ENCODE measurements around the gene WIPF3. TPM values are rescaled to one million over a fixed set of nuclear protein-coding genes. Genes with fewer than 3 reads are reported as not detected.
A peak's percentile ranks its signal among the peaks of the same experiment; 100 is the strongest.

WIPF3 gene
- total RNA-seq, 1 donor from 2014 or later = 7.3 TPM

GRCh38 chr7:29851487-29851886 lies 45.2 kb downstream of the WIPF3 start:
- H3K27ac Mint-ChIP-seq = no peak overlapping the region
- H3K9me3 Mint-ChIP-seq = no peaks in the 10 kb centered on the region
- peaks cover 51% of the 10 kb centered on the region for H3K4me1 Mint-ChIP-seq
- no peak for DNase-seq (ENCODE audit: low spot score in 2 of 2, unreplicated experiment in 2 of 2)
- TF ChIP-seq, protein P1, sequence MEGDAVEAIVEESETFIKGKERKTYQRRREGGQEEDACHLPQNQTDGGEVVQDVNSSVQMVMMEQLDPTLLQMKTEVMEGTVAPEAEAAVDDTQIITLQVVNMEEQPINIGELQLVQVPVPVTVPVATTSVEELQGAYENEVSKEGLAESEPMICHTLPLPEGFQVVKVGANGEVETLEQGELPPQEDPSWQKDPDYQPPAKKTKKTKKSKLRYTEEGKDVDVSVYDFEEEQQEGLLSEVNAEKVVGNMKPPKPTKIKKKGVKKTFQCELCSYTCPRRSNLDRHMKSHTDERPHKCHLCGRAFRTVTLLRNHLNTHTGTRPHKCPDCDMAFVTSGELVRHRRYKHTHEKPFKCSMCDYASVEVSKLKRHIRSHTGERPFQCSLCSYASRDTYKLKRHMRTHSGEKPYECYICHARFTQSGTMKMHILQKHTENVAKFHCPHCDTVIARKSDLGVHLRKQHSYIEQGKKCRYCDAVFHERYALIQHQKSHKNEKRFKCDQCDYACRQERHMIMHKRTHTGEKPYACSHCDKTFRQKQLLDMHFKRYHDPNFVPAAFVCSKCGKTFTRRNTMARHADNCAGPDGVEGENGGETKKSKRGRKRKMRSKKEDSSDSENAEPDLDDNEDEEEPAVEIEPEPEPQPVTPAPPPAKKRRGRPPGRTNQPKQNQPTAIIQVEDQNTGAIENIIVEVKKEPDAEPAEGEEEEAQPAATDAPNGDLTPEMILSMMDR (IDR thresholded peaks at IDR 0.05; ENCODE audit: unreplicated experiment) = no peak
- H3K36me3 Mint-ChIP-seq = no peaks in the 10 kb centered on the region
- H3K27me3 Mint-ChIP-seq (ENCODE audit: low read depth) = peaks cover 5% of the 10 kb centered on the region
- no peak overlapping the region for H3K4me3 Mint-ChIP-seq

- no peaks in the 10 kb centered on the region for H3K36me3 Mint-ChIP-seq
- H3K27me3 Mint-ChIP-seq (ENCODE audit: low read depth) = peaks cover 5% of the 10 kb centered on the region
- peaks cover 57% of the 10 kb centered on the region for H3K4me1 Mint-ChIP-seq
- H3K4me3 Mint-ChIP-seq = no peak overlapping the region
- H3K27ac Mint-ChIP-seq = no peak overlapping the region
- DNase-seq (ENCODE audit: low spot score in 2 of 2, unreplicated experiment in 2 of 2) = no peak
- TF ChIP-seq, protein P1 (IDR thresholded peaks at IDR 0.05; ENCODE audit: unreplicated experiment) = no peak
- H3K9me3 Mint-ChIP-seq = no peaks in the 10 kb centered on the region
Measured at GRCh38 chr7:29852457-29852856, 46.1 kb downstream of the WIPF3 start.

DNA sequence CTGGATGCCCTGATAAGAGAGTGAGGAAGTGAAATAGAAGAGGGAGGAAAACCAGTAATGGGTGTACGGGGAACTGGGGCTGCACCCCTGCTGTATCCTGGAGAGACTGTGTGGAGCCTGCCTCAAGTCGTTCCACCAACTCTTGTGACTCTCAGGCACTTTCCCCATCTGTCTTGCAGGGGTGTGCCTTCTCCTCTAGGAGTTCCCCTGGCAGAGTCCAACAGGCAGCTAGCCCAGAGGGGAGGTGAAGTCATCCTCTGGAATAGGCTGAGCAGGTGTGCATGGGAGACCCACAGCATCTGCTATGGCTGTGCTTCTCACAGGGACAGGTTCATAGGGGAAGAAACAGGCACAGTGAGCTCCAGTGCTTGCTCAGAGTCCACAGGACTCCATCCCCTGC lies 46.8 kb downstream of the WIPF3 start:
- peaks cover 5% of the 10 kb centered on the region for H3K27me3 Mint-ChIP-seq (ENCODE audit: low read depth)
- H3K4me3 Mint-ChIP-seq = no peak overlapping the region
- no peak for DNase-seq (ENCODE audit: low spot score in 2 of 2, unreplicated experiment in 2 of 2)
- no peaks in the 10 kb centered on the region for H3K9me3 Mint-ChIP-seq
- TF ChIP-seq, protein P1 (IDR thresholded peaks at IDR 0.05; ENCODE audit: unreplicated experiment) = no peak
- peaks cover 59% of the 10 kb centered on the region for H3K4me1 Mint-ChIP-seq
- no peaks in the 10 kb centered on the region for H3K36me3 Mint-ChIP-seq
- H3K27ac Mint-ChIP-seq = no peak overlapping the region

- Mint-ChIP-seq H3K27ac (no peak overlapping the region), H3K36me3 (no peaks in the 10 kb centered on the region), H3K9me3 (no peaks in the 10 kb centered on the region), H3K4me3 (no peak overlapping the region), H3K27me3 (ENCODE audit: low read depth) (peaks cover 5% of the 10 kb centered on the region), H3K4me1 (peaks cover 66% of the 10 kb centered on the region)
- DNase-seq (ENCODE audit: low spot score in 2 of 2, unreplicated experiment in 2 of 2) = no peak
- TF ChIP-seq, protein P1 (IDR thresholded peaks at IDR 0.05; ENCODE audit: unreplicated experiment) = no peak
Measured at GRCh38 chr7:29853789-29854188, 47.5 kb downstream of the WIPF3 start.

DNA sequence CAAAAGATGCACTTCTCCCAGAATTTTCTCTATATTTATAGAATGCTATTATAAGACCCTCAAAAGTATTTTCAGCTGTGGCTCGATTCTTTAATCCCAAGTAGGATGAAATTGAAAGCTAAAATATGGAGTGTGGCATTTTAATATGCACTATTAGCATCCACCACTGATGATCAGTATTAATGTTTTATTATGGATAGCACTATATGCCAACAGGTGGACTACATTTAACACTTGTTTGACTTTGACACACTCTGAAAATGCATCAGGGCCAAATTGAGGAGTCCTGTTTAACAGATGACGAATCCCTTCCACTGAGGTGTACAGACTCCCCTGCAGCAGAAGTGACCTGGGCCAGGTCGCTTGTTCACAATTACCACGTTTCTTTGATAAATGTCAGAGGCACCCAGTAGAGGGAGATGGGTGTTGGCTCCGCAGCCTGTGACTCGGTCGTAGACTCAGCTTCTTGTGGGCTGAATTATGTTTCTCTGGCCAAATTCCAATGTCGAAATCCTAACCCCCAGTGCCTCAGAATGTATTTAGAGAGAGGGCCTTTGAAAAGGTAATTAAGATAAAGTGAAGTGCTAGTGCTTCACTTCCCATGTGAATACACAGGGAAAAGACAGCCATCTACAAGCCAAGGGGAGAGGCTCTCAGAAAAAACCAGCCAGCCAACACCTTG lies 48.1 kb downstream of the WIPF3 start:
- Mint-ChIP-seq H3K27ac (no peak overlapping the region), H3K9me3 (no peaks in the 10 kb centered on the region), H3K36me3 (no peaks in the 10 kb centered on the region), H3K27me3 (ENCODE audit: low read depth) (peaks cover 5% of the 10 kb centered on the region), H3K4me3 (no peak overlapping the region), H3K4me1 (peaks cover 67% of the 10 kb centered on the region)
- DNase-seq (ENCODE audit: low spot score in 2 of 2, unreplicated experiment in 2 of 2) = peak in 1 of 2 experiments; percentile 42
- TF ChIP-seq, protein P1 (IDR thresholded peaks at IDR 0.05; ENCODE audit: unreplicated experiment) = no peak

Measured in mesothelial cell of epicardium (in vitro differentiated cells).